GM10248 (cell line): Measurements from ENCODE around the gene HAGHL.
"Not testable (repeated sequence)": the region's sequence is repeated elsewhere in the genome, so short reads cannot be mapped to it uniquely, and the experiment has no call there.

ENCODE experiments used
- CTCF ChIA-PET: fragments of 300-600 bp; sonication (Branson Sonifier 250); formaldehyde crosslinking; extraction: SDS; loops from one replicate; lab custom pipeline; 2021; ENCODE audit warnings: antibody characterized with exemption; lab: Yijun Ruan, JAX
- POLR2A ChIA-PET: fragments of 350-650 bp; sonication (Branson Sonifier 250); formaldehyde crosslinking; extraction: SDS; loops from one replicate; lab custom pipeline; 2020; ENCODE audit warnings: antibody characterized with exemption; lab: Yijun Ruan, JAX
- DNase-seq: peaks from one replicate; pipeline ENCODE4 v3.0.0; 2012; ENCODE audit errors: extremely low spot score
- CTCF ChIP-seq: IDR thresholded peaks from 2 replicates; pipeline ENCODE4 v1.5.1; 2012; ENCODE audit warnings: mild to moderate bottlenecking, low read depth; ENCODE audit errors: extremely low read depth, missing control alignments, control extremely low read depth

Gene HAGHL

GRCh38 chr16:689175-689897 is 37.6 kb upstream of the HAGHL start:
- DNase-seq: no peak
- ChIA-PET CTCF (interaction anchor here (1.0 to 3.2 kb wide), 4 partner anchors 9 to 96 kb away, joined by 3 to 9 read pairs (median 4); partner anchors contain the start of genes METRN and STUB1), POLR2A (no interaction called here)
- no peak for TF ChIP-seq CTCF

GRCh38 chr16:691242-691641 is 35.7 kb upstream of the HAGHL start:
- CTCF ChIA-PET, DNase-seq, POLR2A ChIA-PET: not testable (repeated sequence)

- DNase-seq: no peak
- TF ChIP-seq CTCF: no peak
- ChIA-PET POLR2A (interaction anchor here (0.7 kb wide), 1 partner anchor 437 kb away, joined by 3 read pairs; no protein-coding TSS in a partner anchor), CTCF (interaction anchor here (1.9 kb wide), 1 partner anchor 20 kb away, joined by 4 read pairs; no protein-coding TSS in a partner anchor)
Observed at GRCh38 chr16:692356-693108, 34.4 kb upstream of the HAGHL start.

GRCh38 chr16:693364-693763 is 33.5 kb upstream of the HAGHL start:
- ChIA-PET POLR2A (no interaction called here), CTCF (interaction anchor here (1.9 kb wide), 1 partner anchor 19 kb away, joined by 4 read pairs; no protein-coding TSS in a partner anchor)
- DNase-seq: no peak
- no peak for TF ChIP-seq CTCF

GRCh38 chr16:693766-694165 is 33.1 kb upstream of the HAGHL start:
- ChIA-PET CTCF (interaction anchor here (1.9 kb wide), 1 partner anchor 19 kb away, joined by 4 read pairs; no protein-coding TSS in a partner anchor), POLR2A (no interaction called here)
- no peak for DNase-seq
- TF ChIP-seq CTCF: no peak

- POLR2A ChIA-PET: no interaction called here
- DNase-seq: no peak
- TF ChIP-seq CTCF: no peak
- CTCF ChIA-PET: interaction anchor here (1.6 to 1.9 kb wide), 2 partner anchors 18 to 20 kb away, joined by 4 read pairs; partner anchors contain the start of gene METRN
Observed at GRCh38 chr16:694187-694862, 32.6 kb upstream of the HAGHL start.
